NCI-H2196 treated with DMSO at 0.1 percent for 48 hours (cell line): Measurements from ENCODE around the gene RMRP.
"Not testable (repeated sequence)": the region's sequence is repeated elsewhere in the genome, so short reads cannot be mapped to it uniquely, and the experiment has no call there.

Experiments
- DNase-seq: peaks from one replicate; lab custom pipeline; 2025; ENCODE audit not compliant: unreplicated experiment; lab: John Stamatoyannopoulos, UW

RMRP gene

GRCh38 chr9:35646153-35646532, 11.7 kb downstream of the RMRP start:
- no peak for DNase-seq

- DNase-seq = not testable (repeated sequence)
These were observed 12.1 kb downstream of the RMRP start for GRCh38 chr9:35645736-35646135.

- no peak for DNase-seq
These were observed 14.8 kb downstream of the RMRP start for GRCh38 chr9:35643046-35643445.

GRCh38 chr9:35641478-35641877, 16.3 kb downstream of the RMRP start:
- DNase-seq = not testable (repeated sequence)

- DNase-seq = not testable (repeated sequence)
These were observed 17.4 kb downstream of the RMRP start for GRCh38 chr9:35640431-35640830.

GRCh38 chr9:35639631-35640030, 18.2 kb downstream of the RMRP start:
- no peak for DNase-seq

GRCh38 chr9:35639225-35639624, 18.6 kb downstream of the RMRP start:
- DNase-seq = not testable (repeated sequence)

GRCh38 chr9:35638751-35639150, 19.1 kb downstream of the RMRP start:
- DNase-seq = not testable (repeated sequence)

GRCh38 chr9:35637427-35637955, 20.3 kb downstream of the RMRP start:
- not testable (repeated sequence) for DNase-seq

- DNase-seq = not testable (repeated sequence)
These were observed 21.0 kb downstream of the RMRP start for GRCh38 chr9:35636877-35637246.

- no peak for DNase-seq
These were observed 21.5 kb downstream of the RMRP start for GRCh38 chr9:35636135-35636876.

- DNase-seq = no peak
These were observed 22.1 kb downstream of the RMRP start for GRCh38 chr9:35635730-35636129.

GRCh38 chr9:35629597-35629996, 28.2 kb downstream of the RMRP start:
- no peak for DNase-seq

GRCh38 chr9:35628389-35628991, 29.3 kb downstream of the RMRP start:
- DNase-seq = no peak

GRCh38 chr9:35627575-35627974, 30.2 kb downstream of the RMRP start:
- DNase-seq = no peak

GRCh38 chr9:35619800-35620158, 38.0 kb downstream of the RMRP start:
- no peak for DNase-seq

GRCh38 chr9:35618854-35619799, 38.7 kb downstream of the RMRP start:
- DNase-seq = no peak

GRCh38 chr9:35618325-35618727, 39.5 kb downstream of the RMRP start, which contains the start of gene CD72:
TSS of gene CD72 (minus strand) at chr9:35618413. CDS start at chr9:35618303, 110 bp downstream.
- DNase-seq = no peak

GRCh38 chr9:35617548-35617947, 40.3 kb downstream of the RMRP start:
- no peak for DNase-seq

GRCh38 chr9:35616681-35617459, 40.9 kb downstream of the RMRP start:
- DNase-seq = no peak
